SW480 (cell line): ENCODE data around the gene STBD1.
"Not testable (repeated sequence)": the region's sequence is repeated elsewhere in the genome, so short reads cannot be mapped to it uniquely, and the experiment has no call there.

Experiments
- DNase-seq: peaks from one replicate; pipeline ENCODE4 v3.0.0-alpha.2; 2016; ENCODE audit warnings: low spot score

The STBD1 gene

DNA sequence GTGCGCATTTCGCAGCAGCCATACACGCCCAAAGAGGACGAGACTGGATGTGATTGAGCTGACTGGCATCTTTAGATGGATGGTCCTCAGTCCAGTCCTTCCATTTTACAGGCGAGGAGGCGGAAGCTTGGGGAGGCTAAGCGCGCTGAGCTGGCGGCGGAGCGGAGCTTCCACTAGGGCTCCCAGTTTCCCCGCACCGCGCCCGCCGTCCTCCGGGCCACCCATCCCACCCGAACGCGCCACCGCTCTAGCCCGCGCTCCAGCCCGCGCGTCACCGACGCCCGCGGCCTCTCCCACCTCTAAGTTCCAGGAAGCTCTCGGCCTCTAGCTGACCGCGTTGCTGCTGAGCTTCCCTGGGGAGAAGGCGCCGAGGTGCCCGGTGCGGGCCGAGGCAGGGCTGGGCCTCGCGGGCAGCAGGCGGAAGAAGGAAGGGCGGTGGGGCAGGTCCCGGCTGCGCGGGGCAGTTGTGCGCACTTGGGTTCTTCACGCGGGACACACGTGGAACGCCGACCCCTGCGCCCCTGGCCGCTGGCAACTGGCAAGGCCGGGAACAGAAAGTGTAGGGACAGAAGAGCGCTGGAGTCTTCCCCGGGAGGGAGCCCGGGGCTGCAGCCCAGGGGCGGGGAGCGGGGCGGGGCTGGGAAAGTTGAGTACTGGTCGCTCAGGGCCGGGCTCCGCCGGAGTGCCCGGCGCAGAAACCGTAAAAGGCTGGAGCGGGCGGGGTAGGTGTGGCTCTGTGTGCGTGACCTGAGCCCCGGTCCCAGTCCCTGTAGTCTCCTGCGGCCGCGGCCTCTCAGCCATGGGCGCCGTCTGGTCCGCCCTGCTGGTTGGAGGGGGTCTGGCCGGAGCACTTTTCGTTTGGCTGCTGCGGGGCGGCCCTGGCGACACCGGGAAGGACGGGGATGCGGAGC lies at the start of gene STBD1:
TSS of gene STBD1 (plus strand) at position 763 of the 911 bp plus-strand sequence. CDS start at position 800, 37 bp downstream.
- peak; percentile 68 for DNase-seq

DNA sequence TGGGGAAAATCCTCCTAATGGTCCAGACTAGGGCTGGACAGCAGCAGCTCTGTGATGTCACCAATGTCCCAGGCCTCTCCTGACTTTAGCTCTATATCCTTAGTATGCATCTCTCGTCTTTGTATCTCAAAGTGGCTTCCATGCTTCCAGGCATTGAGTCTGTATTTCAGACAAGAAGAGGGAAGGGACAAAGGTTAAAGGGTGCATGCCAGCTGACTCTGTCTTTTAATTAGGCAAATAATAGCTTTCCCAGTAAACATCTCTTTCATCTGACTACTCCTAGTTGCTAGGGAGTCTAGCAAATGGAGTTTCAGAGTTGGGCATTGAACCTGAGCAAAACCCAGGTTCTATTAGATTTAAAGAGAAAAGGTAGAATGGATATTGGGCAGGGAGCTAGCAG lies 49.6 kb upstream of the STBD1 start:
- no peak for DNase-seq

DNA sequence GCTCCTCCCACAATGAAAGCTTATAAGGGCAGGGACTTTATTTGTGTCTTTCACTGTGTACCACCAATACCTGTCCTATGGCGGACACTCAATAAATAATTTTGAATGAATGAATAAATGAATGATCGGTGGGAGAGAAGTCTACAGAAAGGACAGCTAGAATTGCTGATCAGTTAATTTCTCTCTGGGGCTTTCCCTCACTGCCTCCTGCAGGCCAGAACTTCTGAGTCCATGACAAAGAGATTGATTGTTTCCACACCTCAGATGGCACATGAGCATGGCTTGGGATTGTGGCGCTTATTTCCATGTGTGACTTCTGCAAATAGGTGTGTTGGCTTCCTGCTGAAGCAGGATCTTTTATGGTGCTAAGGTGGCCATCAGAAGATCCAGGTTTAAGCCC lies 48.7 kb upstream of the STBD1 start:
- no peak for DNase-seq

DNA sequence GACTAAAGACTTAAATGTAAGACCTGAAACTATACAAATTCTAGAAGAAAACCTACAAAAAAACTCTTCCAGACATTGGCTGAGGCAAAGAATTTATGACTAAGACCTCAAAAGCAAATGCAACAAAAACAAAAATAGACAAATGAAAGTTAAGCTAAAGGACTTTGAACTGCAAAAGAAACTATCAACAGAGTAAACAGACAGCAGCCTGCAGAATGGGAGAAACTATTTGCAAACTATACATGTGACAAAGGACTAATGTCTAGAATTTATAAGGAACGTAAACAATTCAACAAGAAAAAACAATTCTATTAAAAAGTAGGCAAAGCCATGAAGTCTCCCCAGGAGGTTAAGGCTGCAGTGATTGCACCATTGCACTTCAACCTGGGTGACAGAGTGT lies 46.0 kb upstream of the STBD1 start:
- no peak for DNase-seq

DNA sequence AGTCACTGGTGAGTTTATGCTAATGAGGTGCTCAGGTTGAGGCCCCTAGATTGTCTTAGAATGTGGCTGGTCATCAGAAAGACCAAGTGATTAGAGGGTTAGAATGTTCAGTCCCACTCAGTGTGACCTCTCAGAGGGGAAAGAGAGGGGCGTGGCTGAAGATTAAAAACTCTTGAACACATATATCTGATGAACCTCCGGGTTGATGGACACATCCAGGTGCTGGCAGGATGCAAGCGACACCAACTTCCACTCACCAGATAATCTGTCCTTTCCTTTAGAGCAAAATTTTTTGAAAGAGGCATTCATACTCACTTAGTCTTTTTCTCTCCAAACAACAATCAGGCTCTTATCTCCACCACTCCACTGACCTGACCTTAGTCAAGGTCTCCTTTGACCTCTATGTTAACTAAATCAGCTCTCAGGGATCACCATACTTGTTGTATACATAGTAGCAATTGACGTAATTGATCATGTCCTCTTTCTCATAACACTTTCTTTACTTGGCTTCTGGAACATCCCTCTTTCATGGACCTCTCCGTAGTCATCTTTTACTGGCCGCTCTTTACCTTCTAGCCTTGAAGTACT lies 40.8 kb upstream of the STBD1 start:
- DNase-seq: no peak

DNA sequence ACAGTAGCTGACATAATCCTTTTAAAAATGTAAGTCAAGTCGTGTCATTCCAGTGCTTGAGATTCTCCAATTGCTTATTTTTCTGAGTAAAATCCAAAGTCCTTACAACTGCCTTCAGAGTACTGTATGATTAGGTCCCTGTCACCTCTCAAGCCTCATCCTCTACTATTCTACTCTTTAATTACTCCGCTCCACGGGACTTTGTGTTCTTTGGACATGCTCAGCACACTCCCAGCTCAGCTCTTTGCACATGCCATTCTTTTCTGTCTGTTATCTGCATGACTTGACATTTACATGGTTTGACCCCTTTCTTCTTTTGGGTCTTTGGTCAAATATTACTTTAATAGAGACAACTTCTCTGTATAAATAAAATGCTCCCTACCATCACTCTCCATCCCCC lies 39.9 kb upstream of the STBD1 start:
- no peak for DNase-seq

DNA sequence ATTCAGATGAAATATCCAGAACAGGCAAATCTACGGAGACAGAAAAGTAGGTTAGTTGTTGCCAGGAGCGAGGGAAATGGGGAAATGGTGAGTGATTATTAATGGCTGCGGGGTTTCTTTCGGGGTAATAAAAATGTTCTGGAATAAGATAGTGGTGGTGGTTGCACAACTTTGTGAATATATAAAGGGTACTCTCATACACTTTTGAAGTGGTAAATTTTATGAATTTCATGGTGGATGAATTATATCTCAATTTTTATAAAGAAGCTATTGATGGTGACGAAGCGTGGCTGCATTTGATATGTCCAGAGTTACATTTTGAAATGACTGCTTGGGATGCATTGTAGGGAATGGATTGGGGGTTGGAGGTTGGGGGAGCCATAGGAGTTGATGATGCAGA lies 38.7 kb upstream of the STBD1 start:
- no peak for DNase-seq

DNA sequence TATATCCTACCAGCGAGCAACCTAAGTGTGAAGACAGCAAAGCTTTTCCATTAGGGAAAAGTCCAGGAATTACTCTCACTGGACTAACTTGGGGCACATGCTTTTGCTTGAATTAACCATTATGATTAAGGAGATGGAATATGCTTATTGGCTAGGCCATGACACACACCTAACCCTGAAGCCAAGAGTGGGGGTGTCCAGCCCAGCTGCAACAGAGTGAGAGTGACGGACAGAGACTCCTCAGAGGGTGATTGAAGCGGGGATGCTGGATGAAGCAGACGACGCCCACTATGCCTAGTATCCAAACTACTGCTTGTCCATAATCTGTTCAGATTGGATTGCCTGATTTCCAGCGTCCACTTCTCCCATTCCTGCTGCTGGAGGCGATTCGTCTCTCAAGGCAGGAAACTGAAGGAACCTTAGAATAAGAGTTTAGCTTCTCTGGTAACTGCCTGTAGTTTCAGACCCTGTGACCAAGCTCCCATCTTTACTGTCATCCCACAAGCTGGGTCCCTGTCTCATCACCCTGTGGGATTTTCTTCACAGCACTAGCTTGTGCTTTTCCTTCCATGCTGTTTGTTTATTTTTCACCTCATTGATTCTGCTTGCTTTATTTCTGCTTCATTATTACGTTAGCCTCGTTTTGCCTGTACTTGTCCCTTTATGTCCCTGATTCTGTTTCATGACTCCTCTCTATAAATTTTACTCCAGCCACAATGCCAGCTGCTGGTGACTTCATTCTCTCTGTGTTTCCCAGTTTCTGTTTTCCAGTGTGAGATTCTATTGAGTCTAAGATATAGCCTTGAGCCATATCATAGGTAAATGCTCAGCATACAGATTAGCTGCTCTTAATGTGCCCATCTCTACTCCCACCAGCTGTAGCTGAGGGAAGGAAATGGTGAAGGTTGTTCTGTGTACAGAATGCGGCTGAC lies 36.0 kb upstream of the STBD1 start:
- DNase-seq: no peak

DNA sequence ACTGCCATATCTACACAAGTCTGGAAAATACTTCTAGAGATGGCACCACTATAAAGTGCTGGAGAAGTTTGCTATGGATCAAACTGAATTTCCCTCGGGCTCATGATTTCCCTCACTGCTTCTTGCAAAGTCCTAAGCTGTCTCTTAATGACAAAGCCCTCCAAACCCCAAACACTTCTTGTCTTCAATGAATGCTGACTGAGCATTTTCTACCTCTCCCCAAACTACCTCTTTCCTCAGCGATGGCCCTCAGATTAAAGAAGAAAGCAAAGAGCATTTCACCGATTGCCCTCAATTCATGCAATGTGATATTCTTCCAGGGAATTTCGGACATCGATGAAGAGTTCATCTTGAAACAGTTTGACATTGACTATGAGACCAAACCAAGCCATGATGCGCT lies 35.3 kb upstream of the STBD1 start:
- no peak for DNase-seq

DNA sequence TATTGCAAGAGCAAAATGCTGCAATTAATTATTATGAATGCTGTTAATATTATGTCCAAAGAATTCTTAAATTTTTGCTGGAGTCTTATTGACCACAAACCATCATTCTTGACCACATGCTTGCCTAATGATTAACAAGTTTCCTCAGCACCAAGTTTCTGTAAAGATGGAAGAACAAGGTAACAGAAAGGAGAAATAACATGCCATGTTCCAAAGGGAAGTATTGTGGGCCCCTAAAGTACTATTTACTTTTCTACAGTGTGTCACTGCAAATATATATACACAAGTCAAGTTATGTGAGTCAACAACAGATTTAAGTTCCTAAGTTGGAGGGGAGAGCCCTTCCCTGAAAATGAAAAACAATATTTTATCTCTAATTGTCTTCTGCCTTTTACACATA lies 34.5 kb upstream of the STBD1 start:
- DNase-seq: no peak

DNA sequence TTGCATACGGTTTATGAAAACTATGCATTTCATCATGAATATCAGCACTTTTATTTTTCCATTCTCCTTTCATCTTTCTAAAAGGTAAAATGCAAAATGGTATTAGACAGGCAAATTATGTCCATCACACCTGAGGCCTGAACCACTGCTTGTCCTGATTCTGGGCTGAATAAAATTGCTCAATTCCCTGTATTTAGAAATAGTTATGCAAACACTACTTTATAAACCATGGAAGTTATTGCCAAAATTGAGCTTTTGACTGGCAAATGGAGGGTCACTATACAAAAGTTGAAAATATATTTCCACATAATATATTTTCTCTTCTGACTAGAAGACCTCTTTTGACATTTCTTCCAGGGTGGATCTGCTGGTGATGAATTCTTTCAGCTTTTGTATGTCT lies 34.0 kb upstream of the STBD1 start:
- no peak for DNase-seq

DNA sequence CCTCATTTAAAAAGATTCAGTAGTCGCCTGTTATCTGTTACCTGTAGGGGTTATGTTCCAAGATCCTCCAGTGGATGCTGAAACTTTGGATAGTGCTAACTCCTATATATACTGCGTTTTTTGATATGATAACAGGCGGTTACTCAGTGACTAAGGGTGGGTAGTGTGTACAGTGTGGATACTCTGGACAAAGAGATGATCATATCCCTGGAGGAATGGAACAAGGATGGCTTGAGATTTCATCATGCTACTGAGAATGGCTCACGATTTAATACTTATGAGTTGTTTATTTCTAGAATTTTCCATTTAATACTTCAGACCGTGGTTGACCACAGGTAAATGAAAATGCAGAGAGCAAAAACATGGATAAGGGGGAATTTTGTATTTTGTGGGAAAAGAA lies 33.5 kb upstream of the STBD1 start:
- DNase-seq: no peak

DNA sequence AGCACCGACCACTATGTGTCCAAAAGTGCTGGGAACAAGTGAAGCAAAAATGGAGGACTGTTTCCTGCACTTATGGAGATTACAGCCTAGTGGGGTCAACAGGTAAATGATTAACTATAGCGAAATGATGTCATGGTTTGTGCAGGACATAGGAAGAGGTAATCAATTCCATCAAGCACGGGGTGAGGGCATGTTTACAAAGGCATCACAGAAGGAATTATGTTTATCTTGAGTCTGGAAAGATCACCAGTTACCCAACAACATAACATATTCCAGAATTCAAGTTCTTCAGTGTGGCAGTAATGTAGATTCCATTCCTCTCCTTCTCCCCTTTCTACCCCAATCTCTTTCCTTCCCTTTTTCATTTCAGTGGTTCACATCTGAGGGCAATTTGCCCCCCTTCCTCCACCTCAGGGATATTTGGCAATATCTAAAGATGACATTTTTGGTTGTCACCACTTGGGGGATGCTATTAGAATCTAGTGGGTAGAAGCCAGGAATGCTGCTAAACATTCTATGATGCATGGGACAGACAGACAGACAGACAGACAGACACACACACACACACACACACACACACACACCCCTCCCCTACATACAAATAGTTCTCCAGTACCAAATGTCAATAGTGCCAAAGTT lies 30.9 kb upstream of the STBD1 start:
- no peak for DNase-seq

DNA sequence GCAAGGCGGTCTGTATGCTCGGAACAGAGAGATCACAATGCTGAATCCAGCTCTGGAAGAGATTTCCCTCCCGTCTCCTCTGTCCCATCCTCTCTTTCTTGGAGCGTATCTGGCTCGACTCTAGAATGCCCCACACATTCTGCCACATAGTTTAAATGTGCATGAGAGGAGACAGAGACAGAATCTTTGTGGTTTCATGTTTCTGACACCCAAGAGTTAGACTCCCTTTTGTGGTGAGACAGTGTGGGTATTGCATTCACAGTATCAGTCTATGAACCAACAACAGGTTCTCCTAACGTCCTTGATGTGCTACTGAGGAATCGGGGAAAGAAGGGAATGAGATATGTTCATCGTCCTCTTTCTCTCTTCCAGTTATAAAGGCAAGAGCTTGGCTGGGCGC lies 29.7 kb upstream of the STBD1 start:
- DNase-seq: no peak

DNA sequence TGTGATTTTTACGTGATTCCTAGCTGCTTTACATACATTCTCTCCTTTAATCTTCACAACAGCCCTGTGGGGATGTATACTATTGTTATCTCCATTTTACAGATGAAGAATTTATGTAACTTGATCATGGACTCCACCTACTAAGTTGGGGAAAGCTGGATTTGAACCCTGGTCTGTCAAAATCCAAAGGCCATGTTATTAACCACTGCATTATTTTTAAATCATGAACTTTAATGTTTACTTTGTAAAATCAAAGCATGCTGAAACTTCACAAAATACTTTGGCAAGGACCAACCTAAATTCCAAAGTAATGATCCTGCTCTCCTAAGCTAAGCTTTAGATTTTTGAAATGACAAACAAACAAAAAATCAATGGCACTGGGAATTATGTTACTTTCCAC lies 28.9 kb upstream of the STBD1 start:
- no peak for DNase-seq

DNA sequence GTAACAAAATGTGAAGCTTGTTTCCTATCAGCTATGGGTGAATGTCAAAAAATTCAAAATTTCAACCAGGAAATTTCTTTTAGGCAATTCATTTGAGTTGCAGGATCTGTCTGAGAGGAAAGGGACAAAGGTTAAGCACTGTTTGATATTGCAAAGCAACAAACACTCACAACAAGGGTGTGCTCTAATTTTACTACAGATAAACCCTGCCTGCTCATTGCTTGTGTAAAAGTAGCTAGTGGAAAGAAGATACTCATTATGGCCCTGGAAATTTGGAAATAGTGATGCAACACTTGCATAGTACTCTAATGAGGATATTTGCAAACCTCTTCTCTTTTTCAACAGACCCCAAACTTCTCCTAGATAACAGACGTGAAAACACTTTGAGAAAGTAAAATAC lies 27.9 kb upstream of the STBD1 start:
- DNase-seq: no peak

DNA sequence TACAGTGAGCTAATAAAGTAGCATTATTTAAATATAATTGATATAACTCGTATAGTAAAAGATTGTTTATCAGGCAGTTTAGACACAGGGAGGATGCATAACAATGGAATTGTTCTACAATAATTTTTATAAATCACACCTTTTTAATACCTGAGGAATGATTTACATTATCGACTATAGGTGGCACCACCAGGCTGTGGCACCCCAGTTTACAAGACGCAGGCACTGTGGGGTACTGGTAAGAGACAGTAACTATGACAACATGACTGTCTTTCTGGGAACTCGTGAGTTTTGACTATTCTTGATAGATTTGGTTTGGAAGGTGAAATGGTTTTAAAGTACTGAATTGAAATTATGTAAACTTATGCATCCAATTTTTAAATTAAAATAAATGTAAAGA lies 27.1 kb upstream of the STBD1 start:
- no peak for DNase-seq

DNA sequence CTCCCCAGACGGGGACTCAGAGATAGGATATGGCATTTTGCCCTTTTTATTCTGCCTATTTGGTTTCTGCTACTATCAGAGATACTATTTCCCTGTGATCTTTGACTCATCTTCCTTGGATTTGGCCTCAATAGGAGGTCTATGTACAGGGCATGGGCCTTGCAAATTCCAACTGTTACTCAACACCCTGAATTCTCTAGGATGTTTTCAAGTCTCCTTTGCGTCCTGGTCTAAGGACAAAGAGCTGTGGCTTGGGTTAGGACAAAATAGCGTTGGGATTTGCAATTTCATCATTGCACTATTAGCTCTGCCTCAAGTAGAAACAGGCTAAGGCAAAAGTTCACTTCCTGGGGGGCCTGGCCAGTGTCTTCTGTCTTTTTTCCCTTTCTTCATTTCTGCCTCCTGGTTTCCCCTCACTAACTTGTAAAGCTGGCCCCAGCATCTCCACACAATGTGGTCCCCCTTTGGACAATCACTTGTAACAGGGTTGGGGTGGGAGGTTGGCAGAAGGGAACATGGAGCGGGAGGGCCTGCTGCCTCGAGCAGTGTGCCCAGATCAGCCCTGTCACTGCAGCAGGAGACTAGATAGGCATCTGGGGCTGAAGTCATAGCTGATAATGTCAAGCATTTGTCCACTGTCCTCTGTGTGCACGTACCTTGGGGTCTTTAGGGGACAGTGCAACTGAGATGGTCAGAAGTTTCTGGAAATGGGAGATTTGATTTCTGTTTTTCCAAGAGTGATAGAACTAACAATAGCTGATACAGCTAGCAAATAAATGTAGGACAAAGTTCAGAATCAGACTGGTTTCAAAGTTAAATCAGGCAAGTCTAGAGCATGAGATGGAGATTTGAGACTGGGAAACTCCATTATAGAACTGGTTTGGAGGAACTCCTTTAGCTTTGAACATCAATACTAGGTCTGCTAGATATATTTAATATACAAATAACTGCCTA lies 25.8 kb upstream of the STBD1 start:
- no peak for DNase-seq

DNA sequence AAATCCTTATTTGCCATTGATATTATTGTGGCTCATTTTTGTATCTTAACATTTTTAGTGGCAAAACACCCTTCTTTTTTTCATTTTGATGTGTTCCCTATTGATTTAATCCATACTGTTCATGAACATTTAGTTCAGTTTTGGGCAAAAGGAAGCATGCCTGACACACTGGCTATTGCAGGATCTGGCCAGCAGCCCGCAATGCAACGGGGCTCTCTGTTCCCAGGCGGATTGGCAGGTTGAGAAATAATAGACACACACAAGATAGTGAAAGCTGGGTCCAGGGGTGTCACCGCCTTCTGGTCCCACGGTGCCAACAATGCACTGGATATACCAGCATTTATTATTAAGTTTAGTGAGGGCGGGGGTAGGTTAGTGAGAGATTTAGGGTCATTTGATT lies 24.9 kb upstream of the STBD1 start:
- DNase-seq: not testable (repeated sequence)

DNA sequence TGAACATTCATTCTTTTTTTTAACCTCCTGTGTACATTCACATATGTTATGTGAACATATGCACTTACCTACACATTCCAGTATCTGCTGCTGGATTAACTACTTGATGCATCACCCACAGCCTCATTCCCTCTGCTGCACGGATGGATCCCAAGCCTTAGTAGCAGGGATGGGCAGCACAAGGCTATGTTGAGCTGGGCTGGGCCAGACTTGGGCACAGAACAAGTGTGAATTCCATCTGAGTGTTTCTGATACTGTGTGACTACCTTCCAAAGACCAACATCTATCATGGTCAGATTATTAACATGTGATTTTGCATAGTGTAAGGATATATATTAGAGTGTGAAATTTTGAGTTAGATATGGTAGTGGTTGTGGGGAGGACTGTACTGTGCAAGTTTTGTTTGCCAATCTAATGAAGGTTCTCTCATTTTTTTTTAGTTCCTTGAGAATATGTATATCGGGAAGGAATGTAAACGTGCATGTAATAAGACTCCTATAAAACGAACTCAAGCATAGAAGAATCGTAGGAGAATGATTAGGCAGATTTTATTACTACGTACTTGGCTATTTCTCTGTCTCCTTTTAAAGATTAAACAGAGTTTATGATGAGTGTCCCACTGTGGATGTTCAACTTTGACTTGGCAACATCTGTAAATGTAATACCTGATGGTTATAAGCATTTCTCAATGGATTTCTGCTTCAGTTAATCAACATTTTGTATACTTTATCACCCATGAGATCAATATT lies 23.4 kb upstream of the STBD1 start:
- DNase-seq: no peak
